WTC11 (cell line): ENCODE measurements around the gene TAF10. TPM values are rescaled to one million over a fixed set of nuclear protein-coding genes. Genes with fewer than 3 reads are reported as not detected.

Experiments used
- ATAC-seq: fragments of 200-7000 bp; cut with Tn5 transposase; 2 replicates; pipeline ENCODE4 v1.10.0; 2021; ENCODE audit warnings: mild to moderate bottlenecking, moderate library complexity
- CTCF ChIA-PET: fragments of 300-600 bp; sonication (Branson Sonifier 250); formaldehyde crosslinking; loops from one replicate; lab custom pipeline; 2021; ENCODE audit warnings: antibody characterized with exemption; lab: Charles Lee
- POLR2A ChIA-PET: fragments of 350-600 bp; sonication (Branson Sonifier 250); formaldehyde crosslinking; loops from one replicate; lab custom pipeline; 2021; ENCODE audit warnings: antibody characterized with exemption; lab: Charles Lee
- DNase-seq: peaks from one replicate; pipeline ENCODE4 v3.0.0; 2021; ENCODE audit warnings: low spot score
- H3K27ac Mint-ChIP-seq: 2 replicates; pipeline ENCODE4 v1.8.0; 2021; ENCODE audit warnings: mixed read lengths
- H3K27me3 Mint-ChIP-seq: 2 replicates; pipeline ENCODE4 v1.8.0; 2021; ENCODE audit warnings: low read depth, mild to moderate bottlenecking, moderate library complexity, mixed read lengths
- H3K36me3 Mint-ChIP-seq: 2 replicates; pipeline ENCODE4 v1.8.0; 2021; ENCODE audit warnings: mixed read lengths
- H3K4me1 Mint-ChIP-seq: 2 replicates; pipeline ENCODE4 v1.8.0; 2022; ENCODE audit warnings: mixed read lengths
- H3K4me3 Mint-ChIP-seq: 2 replicates; pipeline ENCODE4 v1.8.0; 2021; ENCODE audit warnings: mild to moderate bottlenecking, moderate library complexity, mixed read lengths
- H3K9me3 Mint-ChIP-seq: 2 replicates; pipeline ENCODE4 v1.8.0; 2021; ENCODE audit warnings: mixed read lengths
- CBFB ChIP-seq: sonication (generic); formaldehyde crosslinking; IDR thresholded peaks from 2 replicates; pipeline ENCODE4 v1.8.1; 2022; ENCODE audit warnings: mild to moderate bottlenecking, low read depth, missing genetic modification reagents
- CREB1 ChIP-seq: sonication (generic); formaldehyde crosslinking; IDR thresholded peaks from 2 replicates; pipeline ENCODE4 v1.8.0; 2023; ENCODE audit warnings: mild to moderate bottlenecking, missing genetic modification reagents
- ESRRA ChIP-seq: sonication (generic); formaldehyde crosslinking; IDR thresholded peaks from 2 replicates; pipeline ENCODE4 v1.8.1; 2022; ENCODE audit warnings: mild to moderate bottlenecking, missing genetic modification reagents, borderline replicate concordance
- FOXJ3 ChIP-seq: sonication (generic); formaldehyde crosslinking; IDR thresholded peaks from 2 replicates; pipeline ENCODE4 v1.9.0; 2021; ENCODE audit warnings: missing genetic modification reagents, mild to moderate bottlenecking, borderline replicate concordance
- GRHL2 ChIP-seq: fragments of 250-450 bp; sonication (Bioruptor Pico); IDR thresholded peaks from 2 replicates; pipeline ENCODE4 v1.8.0; 2022; ENCODE audit warnings: mild to moderate bottlenecking, moderate library complexity; ENCODE audit not compliant: insufficient replicate concordance, severe bottlenecking
- JUN ChIP-seq: sonication (generic); formaldehyde crosslinking; IDR thresholded peaks from 2 replicates; pipeline ENCODE4 v1.8.0; 2023; ENCODE audit warnings: mild to moderate bottlenecking, missing genetic modification reagents
- NFE2L1 ChIP-seq: sonication (generic); formaldehyde crosslinking; IDR thresholded peaks from 2 replicates; pipeline ENCODE4 v1.8.1; 2023; ENCODE audit warnings: missing genetic modification reagents
- RORB ChIP-seq: fragments of 250-450 bp; sonication (Bioruptor Pico); IDR thresholded peaks from 2 replicates; pipeline ENCODE4 v1.9.0; 2021; ENCODE audit warnings: mild to moderate bottlenecking
- TP53 ChIP-seq: sonication (generic); formaldehyde crosslinking; IDR thresholded peaks from 2 replicates; pipeline ENCODE4 v1.8.1; 2023; ENCODE audit warnings: mild to moderate bottlenecking, missing genetic modification reagents
- ZNF317 ChIP-seq: sonication (generic); formaldehyde crosslinking; IDR thresholded peaks from 2 replicates; pipeline ENCODE4 v1.8.1; 2023; ENCODE audit warnings: low read depth, mild to moderate bottlenecking, moderate library complexity, missing genetic modification reagents, borderline replicate concordance
- ZNF671 ChIP-seq: fragments of 250-450 bp; sonication (Bioruptor Pico); IDR thresholded peaks from 2 replicates; pipeline ENCODE4 v1.8.0; 2021; ENCODE audit warnings: mild to moderate bottlenecking
- total RNA-seq: library from RNA; stranded (reverse); gene quantifications from 3 replicates; pipeline ENCODE4 v1.2.3, GENCODE V29; 2021
- TF ChIP-seq, protein P1 (sequence below): sonication (generic); formaldehyde crosslinking; IDR thresholded peaks from 2 replicates; pipeline ENCODE4 v1.8.1; 2022; ENCODE audit warnings: mild to moderate bottlenecking, moderate library complexity, missing genetic modification reagents
- TF ChIP-seq, protein P2 (sequence below): sonication (generic); formaldehyde crosslinking; IDR thresholded peaks from 2 replicates; pipeline ENCODE4 v1.8.1; 2022; ENCODE audit warnings: missing genetic modification reagents, borderline replicate concordance
- TF ChIP-seq, protein P3 (sequence below): fragments of 250-450 bp; sonication (Bioruptor Pico); IDR thresholded peaks from 2 replicates; pipeline ENCODE4 v1.8.0; 2021; ENCODE audit warnings: mild to moderate bottlenecking
- TF ChIP-seq, protein P4 (sequence below): sonication (generic); formaldehyde crosslinking; IDR thresholded peaks from 2 replicates; pipeline ENCODE4 v1.8.1; 2022; ENCODE audit warnings: mild to moderate bottlenecking, missing genetic modification reagents, moderate library complexity, borderline replicate concordance
- TF ChIP-seq, protein P5 (sequence below): sonication (generic); formaldehyde crosslinking; IDR thresholded peaks from 2 replicates; pipeline ENCODE4 v1.8.1; 2023; ENCODE audit warnings: mild to moderate bottlenecking, missing genetic modification reagents
- TF ChIP-seq, protein P6 (sequence below): sonication (generic); formaldehyde crosslinking; IDR thresholded peaks from 2 replicates; pipeline ENCODE4 v1.8.1; 2023; ENCODE audit warnings: mild to moderate bottlenecking, moderate library complexity, missing genetic modification reagents
- TF ChIP-seq, protein P7 (sequence below): sonication (generic); formaldehyde crosslinking; IDR thresholded peaks from 2 replicates; pipeline ENCODE4 v1.8.0; 2023; ENCODE audit warnings: missing genetic modification reagents

Gene TAF10
- total RNA-seq, 1 experiment from 2014 or later, result 165 TPM

DNA sequence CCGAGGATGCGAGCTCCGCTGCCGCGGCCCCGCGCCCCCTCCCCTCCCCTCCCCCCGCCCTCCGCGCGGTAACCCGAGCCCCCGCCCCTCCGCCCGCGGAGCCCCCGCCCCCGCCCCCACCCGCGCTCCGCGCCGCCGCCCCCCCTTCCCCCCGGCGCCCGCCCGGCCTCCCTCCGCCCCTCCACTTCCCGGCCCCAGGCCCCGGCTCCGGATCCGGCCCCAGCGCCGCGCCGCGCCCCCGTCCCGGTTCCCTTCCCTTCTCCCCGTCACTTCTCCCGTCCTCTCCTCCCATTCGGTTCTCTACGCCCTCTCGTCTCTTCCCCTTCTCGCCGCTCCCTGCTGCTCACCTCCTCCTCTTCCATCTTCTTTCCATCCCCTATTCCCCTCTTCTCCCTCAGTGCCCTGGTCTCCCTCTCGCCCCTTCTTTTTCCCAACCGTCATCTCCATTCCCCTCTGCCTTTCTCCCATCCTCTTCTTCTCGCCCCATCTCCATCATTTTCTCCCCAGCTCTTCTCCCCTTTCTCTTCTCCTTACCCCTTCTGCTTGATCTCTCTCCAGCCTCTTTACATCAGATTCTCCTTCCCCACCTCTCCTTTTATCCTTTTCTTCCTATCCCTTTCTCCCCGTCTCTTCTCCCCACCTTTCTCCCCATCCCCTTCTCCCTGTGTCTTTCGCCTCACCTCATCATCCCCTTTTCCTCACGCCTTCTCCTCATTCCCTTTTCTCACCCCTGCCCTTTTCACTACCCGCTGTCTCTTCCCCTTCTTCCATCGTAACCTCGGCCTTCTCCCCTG lies 44.0 kb upstream of the TAF10 start, which contains the start of gene DCHS1:
DCHS1 (minus strand) TSS at position 20 of the 794 bp plus-strand sequence. CDS start 14,196 bp downstream, outside the sequence.
- Mint-ChIP-seq H3K9me3 (no peaks in the 10 kb centered on the region), H3K27ac (no peak within 1 kb of the TSS), H3K4me3 (peak within 1 kb of the TSS; percentile 79), H3K36me3 (no peaks in the 10 kb centered on the region), H3K4me1 (peaks cover 11% of the 10 kb centered on the region), H3K27me3 (peaks cover 19% of the 10 kb centered on the region)
- DNase-seq (peak; percentile 63), ATAC-seq (peak; percentile 63)
- no peak for TF ChIP-seq JUN (CRISPR knock-in tag)
- TF ChIP-seq, protein P1, sequence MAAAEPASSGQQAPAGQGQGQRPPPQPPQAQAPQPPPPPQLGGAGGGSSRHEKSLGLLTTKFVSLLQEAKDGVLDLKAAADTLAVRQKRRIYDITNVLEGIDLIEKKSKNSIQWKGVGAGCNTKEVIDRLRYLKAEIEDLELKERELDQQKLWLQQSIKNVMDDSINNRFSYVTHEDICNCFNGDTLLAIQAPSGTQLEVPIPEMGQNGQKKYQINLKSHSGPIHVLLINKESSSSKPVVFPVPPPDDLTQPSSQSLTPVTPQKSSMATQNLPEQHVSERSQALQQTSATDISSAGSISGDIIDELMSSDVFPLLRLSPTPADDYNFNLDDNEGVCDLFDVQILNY (CRISPR knock-in tag), result no peak
- TF ChIP-seq, protein P2, sequence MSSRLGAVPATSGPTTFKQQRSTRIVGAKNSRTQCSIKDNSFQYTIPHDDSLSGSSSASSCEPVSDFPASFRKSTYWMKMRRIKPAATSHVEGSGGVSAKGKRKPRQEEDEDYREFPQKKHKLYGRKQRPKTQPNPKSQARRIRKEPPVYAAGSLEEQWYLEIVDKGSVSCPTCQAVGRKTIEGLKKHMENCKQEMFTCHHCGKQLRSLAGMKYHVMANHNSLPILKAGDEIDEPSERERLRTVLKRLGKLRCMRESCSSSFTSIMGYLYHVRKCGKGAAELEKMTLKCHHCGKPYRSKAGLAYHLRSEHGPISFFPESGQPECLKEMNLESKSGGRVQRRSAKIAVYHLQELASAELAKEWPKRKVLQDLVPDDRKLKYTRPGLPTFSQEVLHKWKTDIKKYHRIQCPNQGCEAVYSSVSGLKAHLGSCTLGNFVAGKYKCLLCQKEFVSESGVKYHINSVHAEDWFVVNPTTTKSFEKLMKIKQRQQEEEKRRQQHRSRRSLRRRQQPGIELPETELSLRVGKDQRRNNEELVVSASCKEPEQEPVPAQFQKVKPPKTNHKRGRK (CRISPR knock-in tag), result peak; percentile 84; the same call in 1 of the 2 replicates
- no peak for TF ChIP-seq TP53 (CRISPR knock-in tag)
- TF ChIP-seq, protein P3, sequence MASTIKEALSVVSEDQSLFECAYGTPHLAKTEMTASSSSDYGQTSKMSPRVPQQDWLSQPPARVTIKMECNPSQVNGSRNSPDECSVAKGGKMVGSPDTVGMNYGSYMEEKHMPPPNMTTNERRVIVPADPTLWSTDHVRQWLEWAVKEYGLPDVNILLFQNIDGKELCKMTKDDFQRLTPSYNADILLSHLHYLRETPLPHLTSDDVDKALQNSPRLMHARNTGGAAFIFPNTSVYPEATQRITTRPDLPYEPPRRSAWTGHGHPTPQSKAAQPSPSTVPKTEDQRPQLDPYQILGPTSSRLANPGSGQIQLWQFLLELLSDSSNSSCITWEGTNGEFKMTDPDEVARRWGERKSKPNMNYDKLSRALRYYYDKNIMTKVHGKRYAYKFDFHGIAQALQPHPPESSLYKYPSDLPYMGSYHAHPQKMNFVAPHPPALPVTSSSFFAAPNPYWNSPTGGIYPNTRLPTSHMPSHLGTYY, result no peak
- POLR2A ChIA-PET, result no interaction called here
- CTCF ChIA-PET, result interaction anchor here (1.0 to 2.3 kb wide), 5 partner anchors 12 to 277 kb away, joined by 3 to 14 read pairs (median 5); partner anchors contain the start of gene MRPL17

DNA sequence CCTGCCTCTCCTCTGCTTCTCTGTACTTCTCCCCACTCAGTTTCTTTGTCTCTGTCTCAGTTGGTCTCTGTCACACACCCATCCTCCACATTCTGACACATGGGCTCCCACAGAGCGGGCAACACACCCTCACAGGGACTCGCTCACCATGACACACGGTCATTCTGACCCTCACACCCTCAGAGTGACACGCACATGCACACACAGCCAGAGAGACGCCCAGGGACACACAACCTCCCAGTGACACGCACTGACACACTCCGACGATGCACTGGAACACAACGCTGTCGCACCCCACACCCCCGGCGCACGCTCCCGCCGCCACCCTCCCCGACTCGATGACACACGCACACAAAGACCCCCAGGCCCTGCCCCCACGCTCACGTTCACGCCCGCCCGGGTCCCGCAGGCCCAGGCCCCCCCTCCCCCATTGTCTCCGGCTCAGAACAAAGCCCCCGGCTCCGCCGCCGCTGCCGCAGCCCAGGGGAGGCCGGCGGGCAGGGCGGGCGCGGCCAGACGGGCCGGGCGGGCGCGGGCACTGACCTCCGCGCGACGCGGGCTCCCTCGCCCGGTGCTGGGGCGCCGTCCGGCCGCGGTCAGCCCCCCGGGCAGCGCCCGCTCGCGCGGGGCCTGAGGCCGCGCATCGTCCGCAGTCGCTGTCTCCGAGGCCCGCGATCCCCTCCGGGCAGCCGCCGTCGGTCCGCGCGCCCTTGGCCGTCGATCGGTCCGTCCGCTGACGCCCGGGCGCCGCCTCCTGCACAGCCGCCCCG lies 43.2 kb upstream of the TAF10 start:
- peaks cover 11% of the 10 kb centered on the region for H3K4me1 Mint-ChIP-seq
- H3K27ac Mint-ChIP-seq, result no peak overlapping the region
- DNase-seq, result peak; percentile 34
- no peaks in the 10 kb centered on the region for H3K9me3 Mint-ChIP-seq
- ChIA-PET POLR2A (no interaction called here), CTCF (interaction anchor here (1.0 kb wide), 4 partner anchors 28 to 276 kb away, joined by 3 to 6 read pairs (median 4); partner anchors contain the start of gene MRPL17)
- peaks cover 19% of the 10 kb centered on the region for H3K27me3 Mint-ChIP-seq
- no peaks in the 10 kb centered on the region for H3K36me3 Mint-ChIP-seq
- ATAC-seq, result peak; percentile 52
- no peak overlapping the region for H3K4me3 Mint-ChIP-seq
- TF ChIP-seq, protein P4, sequence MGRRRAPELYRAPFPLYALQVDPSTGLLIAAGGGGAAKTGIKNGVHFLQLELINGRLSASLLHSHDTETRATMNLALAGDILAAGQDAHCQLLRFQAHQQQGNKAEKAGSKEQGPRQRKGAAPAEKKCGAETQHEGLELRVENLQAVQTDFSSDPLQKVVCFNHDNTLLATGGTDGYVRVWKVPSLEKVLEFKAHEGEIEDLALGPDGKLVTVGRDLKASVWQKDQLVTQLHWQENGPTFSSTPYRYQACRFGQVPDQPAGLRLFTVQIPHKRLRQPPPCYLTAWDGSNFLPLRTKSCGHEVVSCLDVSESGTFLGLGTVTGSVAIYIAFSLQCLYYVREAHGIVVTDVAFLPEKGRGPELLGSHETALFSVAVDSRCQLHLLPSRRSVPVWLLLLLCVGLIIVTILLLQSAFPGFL, result no peak
- no peak for TF ChIP-seq RORB (CRISPR knock-in tag)
- no peak for TF ChIP-seq ZNF671 (CRISPR knock-in tag)
- TF ChIP-seq, protein P5, sequence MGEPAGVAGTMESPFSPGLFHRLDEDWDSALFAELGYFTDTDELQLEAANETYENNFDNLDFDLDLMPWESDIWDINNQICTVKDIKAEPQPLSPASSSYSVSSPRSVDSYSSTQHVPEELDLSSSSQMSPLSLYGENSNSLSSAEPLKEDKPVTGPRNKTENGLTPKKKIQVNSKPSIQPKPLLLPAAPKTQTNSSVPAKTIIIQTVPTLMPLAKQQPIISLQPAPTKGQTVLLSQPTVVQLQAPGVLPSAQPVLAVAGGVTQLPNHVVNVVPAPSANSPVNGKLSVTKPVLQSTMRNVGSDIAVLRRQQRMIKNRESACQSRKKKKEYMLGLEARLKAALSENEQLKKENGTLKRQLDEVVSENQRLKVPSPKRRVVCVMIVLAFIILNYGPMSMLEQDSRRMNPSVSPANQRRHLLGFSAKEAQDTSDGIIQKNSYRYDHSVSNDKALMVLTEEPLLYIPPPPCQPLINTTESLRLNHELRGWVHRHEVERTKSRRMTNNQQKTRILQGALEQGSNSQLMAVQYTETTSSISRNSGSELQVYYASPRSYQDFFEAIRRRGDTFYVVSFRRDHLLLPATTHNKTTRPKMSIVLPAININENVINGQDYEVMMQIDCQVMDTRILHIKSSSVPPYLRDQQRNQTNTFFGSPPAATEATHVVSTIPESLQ (CRISPR knock-in tag), result no peak
- no peak for TF ChIP-seq FOXJ3
- no peak for TF ChIP-seq ESRRA (CRISPR knock-in tag)
- TF ChIP-seq, protein P6, sequence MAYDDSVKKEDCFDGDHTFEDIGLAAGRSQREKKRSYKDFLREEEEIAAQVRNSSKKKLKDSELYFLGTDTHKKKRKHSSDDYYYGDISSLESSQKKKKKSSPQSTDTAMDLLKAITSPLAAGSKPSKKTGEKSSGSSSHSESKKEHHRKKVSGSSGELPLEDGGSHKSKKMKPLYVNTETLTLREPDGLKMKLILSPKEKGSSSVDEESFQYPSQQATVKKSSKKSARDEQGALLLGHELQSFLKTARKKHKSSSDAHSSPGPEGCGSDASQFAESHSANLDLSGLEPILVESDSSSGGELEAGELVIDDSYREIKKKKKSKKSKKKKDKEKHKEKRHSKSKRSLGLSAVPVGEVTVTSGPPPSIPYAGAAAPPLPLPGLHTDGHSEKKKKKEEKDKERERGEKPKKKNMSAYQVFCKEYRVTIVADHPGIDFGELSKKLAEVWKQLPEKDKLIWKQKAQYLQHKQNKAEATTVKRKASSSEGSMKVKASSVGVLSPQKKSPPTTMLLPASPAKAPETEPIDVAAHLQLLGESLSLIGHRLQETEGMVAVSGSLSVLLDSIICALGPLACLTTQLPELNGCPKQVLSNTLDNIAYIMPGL (CRISPR knock-in tag), result no peak
- TF ChIP-seq, protein P7, sequence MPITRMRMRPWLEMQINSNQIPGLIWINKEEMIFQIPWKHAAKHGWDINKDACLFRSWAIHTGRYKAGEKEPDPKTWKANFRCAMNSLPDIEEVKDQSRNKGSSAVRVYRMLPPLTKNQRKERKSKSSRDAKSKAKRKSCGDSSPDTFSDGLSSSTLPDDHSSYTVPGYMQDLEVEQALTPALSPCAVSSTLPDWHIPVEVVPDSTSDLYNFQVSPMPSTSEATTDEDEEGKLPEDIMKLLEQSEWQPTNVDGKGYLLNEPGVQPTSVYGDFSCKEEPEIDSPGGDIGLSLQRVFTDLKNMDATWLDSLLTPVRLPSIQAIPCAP (CRISPR knock-in tag), result no peak
- no peak for TF ChIP-seq GRHL2
- TF ChIP-seq ZNF317 (CRISPR knock-in tag), result no peak
- no peak for TF ChIP-seq NFE2L1 (CRISPR knock-in tag)
- TF ChIP-seq CBFB (CRISPR knock-in tag), result no peak
- no peak for TF ChIP-seq CREB1 (CRISPR knock-in tag)
- TF ChIP-seq, all 79 proteins: peak for 0
